C4-2B (cell line): ENCODE data around the gene SV2A.

ENCODE experiments used
- CTCF ChIP-seq: fragments of 450-650 bp; conservative IDR thresholded peaks from 2 replicates; pipeline ENCODE4 v1.5.1; 2017; ENCODE audit warnings: mild to moderate bottlenecking
- ZFX ChIP-seq: fragments of 450-650 bp; IDR thresholded peaks from 2 replicates; pipeline ENCODE4 v1.6.1; 2017

GRCh38 chr1:149937759-149938158, 20.1 kb upstream of the SV2A start:
- no peak for TF ChIP-seq CTCF
- no peak for TF ChIP-seq ZFX
